GM21526 (cell line): ENCODE results near the gene MATN4.

Experiments used
- ATAC-seq: cut with Tn5 transposase; IDR thresholded peaks from one replicate; pipeline ENCODE4 v1.9.1; 2021; ENCODE audit warnings: moderate library complexity; ENCODE audit not compliant: unreplicated experiment, low FRiP score

MATN4 gene

DNA sequence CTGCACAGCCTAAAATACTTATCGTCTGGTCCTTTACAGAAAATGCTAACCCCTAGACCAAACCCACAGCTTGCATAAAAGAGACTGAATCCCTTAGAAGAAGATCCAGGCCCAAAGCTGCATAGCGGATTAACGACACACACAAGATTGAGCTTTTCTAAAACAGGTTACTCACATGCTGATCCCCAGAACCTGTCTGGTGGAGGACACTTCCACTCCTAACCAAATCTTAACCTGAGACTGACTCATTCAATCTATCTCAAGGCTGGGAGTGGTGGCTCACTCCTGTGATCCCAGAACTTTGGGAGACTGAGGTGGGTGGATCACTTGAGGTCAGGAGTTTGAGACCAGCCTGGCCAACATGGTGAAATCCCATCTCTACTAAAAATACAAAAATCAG, 50.9 kb downstream of the MATN4 start:
- ATAC-seq, result no peak

DNA sequence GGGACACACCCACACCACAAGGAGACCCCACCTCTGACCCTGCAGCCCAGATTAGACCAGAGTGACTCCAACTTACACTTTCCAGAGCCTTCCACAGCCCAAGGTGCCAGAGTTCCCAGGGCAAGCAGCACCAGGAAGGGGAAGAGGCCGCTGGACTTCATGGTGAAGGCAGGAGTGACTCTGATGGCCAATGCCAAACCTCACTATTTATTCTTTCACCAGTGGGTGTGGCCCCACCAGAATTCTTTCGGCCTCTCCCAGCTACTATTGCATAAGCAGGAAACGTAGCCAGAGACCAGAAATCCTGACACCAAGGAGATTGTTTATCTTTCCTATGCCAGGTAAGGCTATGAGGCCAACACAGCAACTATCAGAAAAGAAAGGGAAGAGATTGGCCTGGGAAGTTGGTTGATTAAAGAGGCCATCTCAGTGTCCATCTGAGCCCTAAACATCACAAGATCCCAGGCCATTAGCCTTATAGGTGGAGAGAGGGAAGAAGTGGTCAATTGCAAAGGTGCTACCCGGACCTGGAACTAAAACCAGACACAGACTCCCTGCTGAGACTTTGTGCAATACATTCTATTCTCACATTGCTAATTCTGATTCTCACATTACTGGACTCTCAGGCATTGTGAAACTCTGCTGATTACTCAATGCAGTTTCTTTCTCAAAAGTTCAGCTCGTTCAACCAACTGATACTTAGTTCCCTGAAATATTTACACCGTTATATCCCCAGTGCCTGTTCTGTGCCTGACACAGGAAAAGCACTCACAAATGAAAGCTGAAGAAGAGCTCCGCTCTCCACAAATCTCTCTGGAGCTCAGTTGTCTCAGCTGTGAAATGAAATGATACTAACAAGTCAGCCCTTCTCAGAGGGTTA, 53.5 kb downstream of the MATN4 start, which contains the start of gene SLPI:
Gene SLPI, minus strand, starts transcription at position 182 of the 880 bp plus-strand sequence. Its CDS starts 21 bp downstream, at position 161.
- ATAC-seq, result no peak

DNA sequence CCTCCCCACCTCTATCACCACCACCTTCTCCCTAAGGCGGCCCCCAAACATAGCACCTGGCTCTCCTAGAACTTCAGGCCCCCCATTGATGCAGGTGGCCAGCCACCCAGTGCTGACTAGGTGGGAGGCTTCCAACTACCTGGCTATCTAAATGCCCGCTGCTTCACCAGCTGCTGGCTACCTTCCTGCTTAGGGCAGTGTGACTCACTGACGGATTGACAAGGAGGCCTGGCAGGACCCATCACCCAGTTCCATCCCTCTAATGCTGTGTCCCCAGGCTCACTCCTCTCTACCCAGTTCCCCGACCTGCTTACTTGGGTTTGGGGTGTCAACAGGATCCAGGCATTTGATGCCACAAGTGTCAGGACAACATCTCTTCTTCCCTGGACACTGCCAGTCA, 54.8 kb downstream of the MATN4 start:
- ATAC-seq, result no peak

- ATAC-seq, result no peak
Measured at GRCh38 chr20:45251884-45252560, 56.1 kb downstream of the MATN4 start.

DNA sequence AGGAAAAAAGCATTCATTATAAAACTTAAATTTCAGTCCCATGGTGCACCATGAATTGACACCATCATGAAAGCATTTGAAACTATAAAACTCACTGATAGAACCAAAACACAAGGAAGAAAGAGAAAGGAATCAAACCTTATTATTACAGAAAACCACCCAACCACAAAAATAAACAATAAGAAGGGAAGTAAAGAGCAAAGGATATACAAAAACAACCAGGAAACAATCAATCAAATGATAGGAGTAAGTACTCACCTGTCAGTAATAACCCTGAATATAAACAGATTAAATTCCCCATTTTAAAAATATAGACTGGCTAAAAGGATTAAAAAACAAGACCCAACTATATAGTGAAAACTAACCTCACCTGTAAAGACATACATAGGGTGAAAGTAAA, 59.5 kb downstream of the MATN4 start:
- ATAC-seq, result no peak

DNA sequence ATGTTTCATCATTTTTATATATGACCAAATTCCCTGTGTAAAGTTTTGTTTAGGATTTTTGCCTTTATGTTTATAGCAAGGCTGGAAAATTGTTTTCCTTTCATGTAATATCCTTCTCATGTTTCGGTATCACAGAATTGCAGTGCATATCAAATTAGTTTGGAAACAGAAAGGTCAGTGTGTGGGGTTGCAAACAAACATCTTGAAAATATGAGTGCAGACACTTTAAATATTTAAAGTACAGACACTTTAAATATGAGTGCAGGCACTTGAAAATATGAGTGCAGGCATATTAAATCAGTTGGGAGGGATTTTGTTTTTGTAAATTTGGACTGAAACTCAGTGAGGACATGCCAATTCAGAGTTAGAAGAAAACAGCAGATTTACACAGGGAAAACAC, 60.2 kb downstream of the MATN4 start:
- no peak for ATAC-seq

DNA sequence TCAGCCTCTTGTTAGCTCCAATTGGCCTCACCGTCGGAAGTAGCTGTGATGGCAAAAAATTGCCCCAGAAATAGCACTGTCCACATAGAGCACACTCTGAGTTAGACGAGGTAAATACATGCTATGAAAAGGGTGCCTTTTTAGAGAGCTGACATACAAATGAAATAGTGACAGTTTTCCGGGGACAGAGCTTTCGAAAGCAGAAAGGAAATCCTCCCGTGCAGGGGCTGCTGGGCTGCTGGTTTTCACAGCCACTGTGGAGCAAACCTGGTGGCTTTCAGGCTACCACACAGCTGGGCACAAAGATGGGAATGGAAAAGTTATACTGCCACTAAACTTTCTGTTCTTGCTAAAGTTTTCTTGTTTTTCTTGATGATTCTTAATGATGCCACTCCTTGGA, 62.0 kb downstream of the MATN4 start:
- ATAC-seq, result no peak
